ENCODE data around the gene STAT4.
A peak's percentile ranks its signal among the peaks of the same experiment; 100 is the strongest.

The STAT4 gene

GRCh38 chr2:191145769-191146471 is 4.9 kb downstream of the STAT4 start:
- DNase-seq (ENCODE audit: low read depth) = no peak

GRCh38 chr2:191144217-191144616 is 6.6 kb downstream of the STAT4 start:
- peak; percentile 34 for DNase-seq (ENCODE audit: low read depth)

- no peak for DNase-seq (ENCODE audit: low read depth)
These were observed 7.0 kb downstream of the STAT4 start for GRCh38 chr2:191143791-191144190.

- DNase-seq (ENCODE audit: low read depth) = no peak
These were observed 21.9 kb downstream of the STAT4 start for GRCh38 chr2:191128911-191129304.

GRCh38 chr2:191128172-191128910 is 22.5 kb downstream of the STAT4 start:
- no peak for DNase-seq (ENCODE audit: low read depth)

- DNase-seq (ENCODE audit: low read depth) = no peak
These were observed 23.6 kb downstream of the STAT4 start for GRCh38 chr2:191127235-191127634.

GRCh38 chr2:191126386-191127085 is 24.3 kb downstream of the STAT4 start:
- DNase-seq (ENCODE audit: low read depth) = no peak

- DNase-seq (ENCODE audit: low read depth) = no peak
These were observed 25.1 kb downstream of the STAT4 start for GRCh38 chr2:191125646-191126045.

GRCh38 chr2:191122638-191123294 is 28.0 kb downstream of the STAT4 start:
- no peak for DNase-seq (ENCODE audit: low read depth)

GRCh38 chr2:191117341-191117740 is 33.5 kb downstream of the STAT4 start:
- no peak for DNase-seq (ENCODE audit: low read depth)

GRCh38 chr2:191115804-191116203 is 35.0 kb downstream of the STAT4 start:
- DNase-seq (ENCODE audit: low read depth) = peak; percentile 59

GRCh38 chr2:191115391-191115790 is 35.4 kb downstream of the STAT4 start:
- DNase-seq (ENCODE audit: low read depth) = peak; percentile 69

- peak; percentile 17 for DNase-seq (ENCODE audit: low read depth)
These were observed 36.3 kb downstream of the STAT4 start for GRCh38 chr2:191114403-191114886.

GRCh38 chr2:191113761-191114160 is 37.0 kb downstream of the STAT4 start:
- no peak for DNase-seq (ENCODE audit: low read depth)

GRCh38 chr2:191112448-191112901 is 38.3 kb downstream of the STAT4 start:
- no peak for DNase-seq (ENCODE audit: low read depth)

- DNase-seq (ENCODE audit: low read depth) = no peak
These were observed 40.9 kb downstream of the STAT4 start for GRCh38 chr2:191109888-191110287.

GRCh38 chr2:191108331-191108730 is 42.5 kb downstream of the STAT4 start:
- no peak for DNase-seq (ENCODE audit: low read depth)

- peak; percentile 50 for DNase-seq (ENCODE audit: low read depth)
These were observed 45.7 kb downstream of the STAT4 start for GRCh38 chr2:191105082-191105481.

GRCh38 chr2:191103774-191104173 is 47.0 kb downstream of the STAT4 start:
- peak; percentile 20 for DNase-seq (ENCODE audit: low read depth)

- DNase-seq (ENCODE audit: low read depth) = no peak
These were observed 50.6 kb downstream of the STAT4 start for GRCh38 chr2:191100216-191100615.

- no peak for DNase-seq (ENCODE audit: low read depth)
These were observed 63.5 kb downstream of the STAT4 start for GRCh38 chr2:191087311-191087710.

GRCh38 chr2:191086706-191087105 is 64.1 kb downstream of the STAT4 start:
- DNase-seq (ENCODE audit: low read depth) = no peak
